ENCODE measurements around the gene SIK2. TPM values are rescaled to one million over a fixed set of nuclear protein-coding genes. Genes with fewer than 3 reads are reported as not detected.
"Not testable (repeated sequence)": the region's sequence is repeated elsewhere in the genome, so short reads cannot be mapped to it uniquely, and the experiment has no call there.

The SIK2 gene
- total RNA-seq, 1 donor from 2014 or later: 174 TPM

DNA sequence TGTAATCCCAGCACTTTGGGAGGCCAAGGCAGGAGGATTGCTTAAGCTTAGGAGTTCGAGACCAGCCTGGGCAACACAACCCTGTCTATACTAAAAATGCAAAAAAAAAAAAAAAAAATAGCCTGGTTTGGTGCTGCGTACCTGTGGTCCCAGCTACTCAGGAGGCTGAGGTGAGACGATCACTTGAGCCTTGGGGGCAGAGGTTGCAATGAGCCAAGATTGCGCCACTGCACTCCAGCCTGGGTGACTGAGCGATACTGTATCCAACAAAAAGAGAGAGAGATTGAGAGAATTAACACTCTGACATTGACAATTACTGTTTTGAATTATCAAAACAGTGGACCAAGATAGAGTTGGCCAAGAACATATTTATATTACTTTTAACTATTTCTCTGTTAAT lies 53.7 kb downstream of the SIK2 start:
- no peak for DNase-seq (ENCODE audit: low spot score)

DNA sequence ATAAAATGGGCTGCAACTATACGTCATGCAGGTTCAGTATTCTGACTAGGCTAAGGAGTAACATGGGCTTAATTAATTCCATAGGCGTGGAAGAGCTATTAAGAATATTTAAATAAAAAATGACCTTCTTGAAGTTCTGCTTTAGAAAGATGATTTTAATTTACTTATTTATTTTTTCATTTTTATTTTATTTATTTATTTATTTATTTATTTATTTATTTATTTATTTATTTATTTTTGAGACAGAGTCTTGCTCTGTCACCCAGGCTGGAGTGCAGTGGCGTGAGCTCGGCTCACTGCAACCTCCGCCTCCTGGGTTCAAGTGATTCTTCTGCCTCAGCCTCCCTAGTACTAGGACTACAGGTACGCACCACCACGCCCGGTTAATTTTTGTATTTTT lies 55.7 kb downstream of the SIK2 start:
- not testable (repeated sequence) for DNase-seq (ENCODE audit: low spot score)

DNA sequence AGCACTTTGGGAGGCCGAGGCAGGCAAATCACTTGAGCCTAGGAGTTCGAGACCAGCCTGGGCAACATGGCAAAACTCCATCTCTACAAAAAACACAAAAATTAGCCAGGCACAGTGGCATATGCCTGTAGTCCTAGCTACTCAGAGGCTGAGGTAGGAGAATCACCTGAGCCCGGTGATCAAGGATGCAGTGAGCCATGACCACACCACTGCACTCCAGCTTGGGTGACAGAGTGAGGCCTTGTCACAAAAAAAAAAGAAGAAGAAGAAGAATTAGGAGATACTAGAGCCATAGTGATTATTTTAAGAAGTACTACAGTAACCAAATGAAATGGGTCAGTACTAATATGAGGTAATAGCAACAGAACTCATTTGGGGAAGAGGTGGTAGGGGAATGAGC lies 56.2 kb downstream of the SIK2 start:
- DNase-seq (ENCODE audit: low spot score): not testable (repeated sequence)

DNA sequence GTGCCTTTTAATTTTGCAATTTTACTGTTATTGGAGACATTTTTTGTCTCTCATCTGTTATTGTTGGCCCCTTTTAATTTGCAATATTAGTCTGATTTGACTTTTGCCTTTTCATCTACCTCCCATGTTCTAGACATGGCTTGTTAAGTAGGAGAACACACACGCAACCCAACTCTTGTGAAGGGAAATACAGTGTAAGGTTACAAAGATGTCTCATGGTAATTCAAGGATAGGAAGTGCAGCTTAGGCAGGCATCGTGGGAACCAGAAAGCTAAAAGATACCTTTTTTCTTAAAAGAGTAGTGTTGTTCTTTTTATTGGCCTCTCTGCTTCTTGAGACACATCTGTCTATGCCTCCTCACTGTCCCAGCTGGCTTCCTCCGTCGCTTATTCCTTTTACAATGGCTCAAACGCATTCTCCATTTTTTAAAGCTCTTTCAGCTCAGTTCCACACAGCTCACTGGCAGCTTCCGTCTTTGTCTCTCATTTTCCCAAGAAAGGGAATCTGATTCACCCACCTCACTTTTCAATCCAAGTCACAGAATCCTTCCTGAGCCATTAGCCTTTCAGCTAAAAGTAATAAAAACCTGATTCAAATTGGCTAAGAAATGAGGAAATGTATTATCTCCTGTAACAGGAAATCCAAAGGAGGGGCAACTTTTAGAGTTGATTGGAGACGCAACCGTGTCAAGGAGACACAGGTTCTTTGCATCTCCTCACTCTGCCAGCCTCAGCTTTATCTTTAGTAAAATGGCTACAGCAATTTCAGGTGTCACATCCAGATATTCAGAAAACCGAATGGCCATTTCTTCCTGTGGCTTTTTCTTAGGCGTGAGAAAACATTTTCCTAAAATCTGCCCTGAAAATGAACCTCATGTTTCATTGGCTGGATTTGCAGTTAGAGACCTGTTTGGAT lies 57.2 kb downstream of the SIK2 start:
- DNase-seq (ENCODE audit: low spot score): no peak

DNA sequence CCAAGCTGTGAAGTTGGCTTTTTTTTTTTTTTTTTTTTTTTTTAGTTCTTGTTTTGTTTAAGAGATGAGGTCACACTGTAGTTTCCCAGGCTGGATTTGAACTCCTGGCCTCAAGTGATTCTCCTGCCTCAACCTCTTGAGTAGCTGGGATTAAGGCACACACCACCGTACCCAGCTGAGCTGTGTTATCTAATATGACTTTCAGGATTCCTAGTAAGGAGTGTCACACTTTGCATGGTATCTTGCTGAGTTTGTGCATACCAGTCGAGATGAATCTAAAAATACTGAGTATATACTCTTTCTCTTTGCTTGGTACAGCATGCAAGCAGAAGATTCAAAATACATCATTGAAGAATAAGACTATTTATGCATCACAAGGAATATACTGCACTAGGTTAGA lies 58.6 kb downstream of the SIK2 start:
- no peak for DNase-seq (ENCODE audit: low spot score)

DNA sequence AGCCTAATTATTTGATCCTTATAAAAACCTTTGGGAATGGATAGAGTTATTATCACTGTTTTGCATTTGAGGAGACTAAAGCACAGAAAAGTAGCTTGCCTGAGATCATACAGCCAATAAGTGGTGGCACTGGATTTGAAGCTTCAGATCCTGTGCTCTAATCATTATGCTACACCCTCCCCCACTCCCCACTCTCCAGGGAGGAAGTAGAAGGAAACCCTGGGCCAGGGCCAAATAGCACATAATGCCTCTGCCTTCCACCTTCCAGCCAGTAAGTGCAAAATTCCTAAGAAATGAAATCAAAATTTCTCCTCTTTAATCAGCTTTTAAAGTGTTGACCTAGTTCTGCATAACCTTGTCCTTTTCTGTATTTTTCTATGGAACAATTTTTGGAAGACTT lies 61.6 kb downstream of the SIK2 start:
- no peak for DNase-seq (ENCODE audit: low spot score)

DNA sequence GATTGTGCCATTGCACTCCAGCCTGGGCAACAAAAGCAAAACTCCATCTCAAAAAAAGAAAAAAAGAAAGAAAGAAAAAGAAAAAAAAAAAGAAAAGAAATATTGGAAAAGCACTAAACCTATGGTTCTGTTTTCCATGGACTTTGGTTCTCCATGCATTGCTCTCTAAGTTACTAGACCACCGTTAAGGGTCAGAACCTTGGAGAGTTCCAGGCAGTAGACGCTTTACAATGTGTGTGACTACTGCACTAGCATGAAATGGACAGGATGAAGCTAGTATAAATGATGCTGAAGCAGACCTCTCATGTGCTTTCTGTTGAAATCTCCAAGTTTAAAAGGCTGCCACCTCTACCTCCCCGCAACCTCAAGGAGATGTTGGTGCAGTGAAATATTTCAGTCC lies 63.5 kb downstream of the SIK2 start:
- DNase-seq (ENCODE audit: low spot score): no peak

DNA sequence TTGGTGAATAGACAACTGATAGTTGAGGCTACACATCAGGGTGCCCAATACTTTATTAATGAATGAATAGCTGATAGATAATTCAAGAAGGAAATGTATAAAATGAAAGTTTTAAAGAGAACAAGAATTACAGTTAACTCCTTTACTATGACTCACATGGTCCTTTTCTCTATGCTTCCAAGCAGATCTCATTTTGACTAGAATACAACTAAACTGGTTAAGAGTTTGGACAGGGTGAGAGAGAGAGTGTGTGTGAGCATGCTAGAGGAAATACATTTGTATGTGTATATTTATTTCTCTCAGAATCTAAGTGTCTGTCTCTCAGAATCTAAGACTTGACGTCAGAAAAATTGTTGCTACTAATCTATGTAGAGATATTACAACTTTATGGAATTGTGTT lies 66.7 kb downstream of the SIK2 start:
- no peak for DNase-seq (ENCODE audit: low spot score)

DNA sequence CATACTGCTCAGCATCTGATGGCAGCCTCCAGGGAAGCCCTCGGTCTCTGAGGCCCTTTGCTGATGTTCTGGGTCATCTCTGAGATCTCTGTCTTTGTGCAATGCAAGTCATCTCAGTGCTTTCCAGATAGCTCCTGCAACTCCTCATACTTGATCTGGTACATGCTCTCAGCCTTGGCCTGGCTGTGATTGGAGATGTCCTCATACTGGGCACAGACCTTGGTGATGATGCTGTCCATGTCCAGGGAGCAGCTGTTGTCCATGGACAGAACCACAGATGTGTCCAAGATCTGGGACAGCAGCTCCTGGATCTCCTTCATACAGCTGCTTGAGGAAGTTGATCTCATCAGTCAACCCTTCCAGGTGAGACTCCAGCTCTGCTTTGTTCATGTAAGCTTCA lies 69.1 kb downstream of the SIK2 start:
- DNase-seq (ENCODE audit: low spot score): no peak

DNA sequence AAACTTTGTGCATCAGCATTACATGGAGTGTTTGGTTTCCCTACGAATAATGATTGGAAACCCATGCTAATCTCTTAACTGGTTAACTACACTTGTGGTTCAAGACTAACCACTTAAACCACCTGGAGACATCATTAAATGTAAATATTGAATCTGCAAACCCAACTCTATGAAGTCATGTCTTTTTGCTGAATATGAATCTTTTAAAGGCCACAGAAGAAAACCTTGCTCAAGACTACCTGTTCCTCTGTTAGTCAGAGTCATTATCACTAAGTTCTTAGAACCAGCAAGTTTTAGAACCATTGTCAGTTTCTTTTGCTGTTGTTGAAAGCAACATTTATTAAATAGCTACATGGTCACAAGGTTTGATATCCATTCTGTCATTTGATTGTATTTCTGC lies 70.7 kb downstream of the SIK2 start:
- DNase-seq (ENCODE audit: low spot score): no peak

DNA sequence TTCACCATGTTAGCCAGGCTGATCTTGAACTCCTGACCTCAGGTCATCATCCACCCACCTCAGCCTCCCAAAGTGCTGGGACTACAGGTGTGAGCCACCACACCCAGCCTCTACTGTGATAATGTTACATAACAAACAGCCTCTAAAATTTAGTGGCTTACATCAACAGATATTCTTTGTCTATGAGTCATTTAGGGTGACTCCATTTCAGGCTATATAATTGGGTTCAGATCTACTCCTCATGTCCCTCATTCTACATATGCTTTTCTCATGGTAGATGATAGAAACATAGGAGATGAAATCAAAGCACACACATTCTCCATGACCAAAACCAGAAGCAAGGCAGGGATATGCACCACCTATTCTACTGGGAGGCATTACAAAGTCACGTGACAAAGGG lies 72.7 kb downstream of the SIK2 start:
- DNase-seq (ENCODE audit: low spot score): no peak

DNA sequence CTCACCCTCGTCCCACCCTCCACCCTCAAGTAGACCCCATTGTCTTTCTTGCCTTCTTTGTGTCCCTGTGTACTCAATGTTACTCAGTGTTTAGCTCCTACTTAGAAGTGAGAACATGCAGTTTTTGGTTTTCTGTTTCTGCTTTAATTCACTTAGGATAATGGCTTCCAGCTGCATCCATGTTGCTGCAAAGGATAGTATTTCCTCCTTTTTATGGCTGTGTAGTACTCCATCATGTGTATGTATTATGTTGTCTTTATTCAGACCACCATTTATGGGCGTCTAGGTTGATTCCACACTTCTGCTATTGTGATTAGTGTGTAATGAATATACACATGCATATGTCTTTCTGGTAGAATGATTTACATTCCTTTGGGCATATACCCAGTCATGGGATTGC lies 73.6 kb downstream of the SIK2 start:
- DNase-seq (ENCODE audit: low spot score): no peak

DNA sequence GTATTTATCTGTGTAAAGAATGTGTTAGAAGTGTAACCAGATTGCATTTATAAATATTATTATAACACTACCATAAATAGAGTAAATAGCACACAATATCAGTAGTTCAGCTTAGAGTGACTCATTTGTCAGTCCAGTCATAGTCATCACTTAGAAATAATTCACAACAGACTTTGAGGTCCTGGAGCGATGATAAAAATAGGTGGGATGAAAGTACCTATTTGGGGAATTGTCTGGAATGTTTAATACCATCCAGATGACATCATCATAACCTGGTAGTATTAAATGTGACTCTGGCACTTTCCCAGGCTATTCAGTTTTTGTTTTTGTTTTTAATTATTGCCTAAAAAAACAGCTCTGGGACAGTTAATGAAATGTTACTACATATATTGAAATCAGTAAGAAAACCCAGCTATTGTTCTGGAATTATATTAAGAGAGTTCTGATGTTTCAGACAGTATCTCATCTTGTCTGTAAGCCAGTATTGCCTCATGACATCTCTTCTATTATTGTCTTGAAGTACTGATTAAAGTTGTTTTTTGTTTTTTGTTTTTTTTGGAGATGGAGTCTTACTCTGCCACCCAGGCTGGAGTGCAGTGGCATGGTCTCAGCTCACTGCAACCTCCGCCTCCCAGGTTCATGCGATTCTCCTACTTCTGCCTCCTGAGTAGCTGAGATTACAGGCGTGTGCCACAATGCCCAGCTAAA lies 74.8 kb downstream of the SIK2 start:
- DNase-seq (ENCODE audit: low spot score): no peak

DNA sequence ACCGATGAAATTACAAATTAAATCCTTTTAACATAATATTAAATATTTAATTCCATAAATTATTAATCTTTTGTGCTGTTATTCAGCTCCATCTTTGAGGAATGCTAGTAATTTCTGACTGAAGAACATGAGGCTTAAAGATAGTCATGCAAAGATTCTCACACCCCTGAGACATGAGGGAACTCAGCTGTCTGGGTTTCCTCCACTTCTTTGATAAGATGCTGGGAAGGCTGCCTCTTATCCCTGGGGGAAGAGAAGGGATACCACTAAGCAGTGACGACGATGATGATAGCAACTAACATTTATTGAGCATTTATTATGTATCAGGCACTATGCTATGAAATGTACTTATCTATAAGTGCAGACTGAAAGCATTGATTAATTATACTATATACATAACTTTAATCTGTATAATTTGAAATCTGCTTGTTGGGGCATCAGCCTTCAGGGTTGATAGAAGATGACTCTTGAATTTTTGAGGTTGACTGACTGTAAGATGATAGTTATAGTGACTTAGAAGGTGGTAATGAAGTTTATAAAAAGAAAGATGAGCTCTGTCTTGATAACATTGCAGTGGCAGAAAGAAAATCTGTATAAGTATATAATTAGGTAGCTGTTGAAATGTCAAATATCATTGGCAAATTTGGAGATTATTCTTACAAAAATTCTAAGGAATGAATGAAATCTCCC lies 78.4 kb downstream of the SIK2 start:
- DNase-seq (ENCODE audit: low spot score): no peak

DNA sequence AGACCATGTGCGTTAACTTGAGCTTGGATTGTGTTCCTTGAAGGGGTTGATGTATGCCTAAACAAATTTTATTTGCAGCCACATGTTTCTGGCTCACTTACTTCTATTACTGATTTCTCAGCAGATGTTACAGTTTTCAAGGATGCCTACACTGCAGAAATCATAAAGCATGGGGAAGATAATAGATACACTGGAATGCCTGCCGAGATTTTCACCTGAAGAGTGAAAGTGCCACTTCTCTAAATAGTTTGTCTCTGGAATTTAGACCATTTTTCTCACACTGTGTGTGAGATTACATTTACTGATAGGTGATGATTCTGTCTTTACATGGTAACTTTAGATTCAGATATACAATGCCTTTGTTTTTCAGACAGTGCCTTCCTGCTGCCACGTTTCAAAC lies 81.6 kb downstream of the SIK2 start:
- DNase-seq (ENCODE audit: low spot score): no peak

DNA sequence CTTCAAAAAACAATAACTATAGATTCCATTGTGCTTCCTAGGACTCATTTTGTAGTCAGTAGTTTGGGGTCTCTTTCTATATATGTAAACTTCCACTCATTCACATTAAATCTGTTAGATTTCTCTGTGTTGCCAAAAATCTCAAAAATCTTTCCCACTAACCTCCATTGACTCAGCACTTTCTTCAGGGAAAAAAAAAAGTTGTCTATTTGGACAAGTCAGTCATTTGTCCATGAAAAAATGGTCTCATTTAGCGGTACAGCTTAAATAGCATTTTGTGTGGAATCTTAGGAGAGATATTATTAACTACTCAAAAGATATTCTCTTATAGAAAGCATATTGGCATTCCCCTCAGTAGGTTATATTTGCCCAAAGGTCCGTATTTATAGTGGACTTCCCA lies 82.0 kb downstream of the SIK2 start:
- DNase-seq (ENCODE audit: low spot score): no peak

DNA sequence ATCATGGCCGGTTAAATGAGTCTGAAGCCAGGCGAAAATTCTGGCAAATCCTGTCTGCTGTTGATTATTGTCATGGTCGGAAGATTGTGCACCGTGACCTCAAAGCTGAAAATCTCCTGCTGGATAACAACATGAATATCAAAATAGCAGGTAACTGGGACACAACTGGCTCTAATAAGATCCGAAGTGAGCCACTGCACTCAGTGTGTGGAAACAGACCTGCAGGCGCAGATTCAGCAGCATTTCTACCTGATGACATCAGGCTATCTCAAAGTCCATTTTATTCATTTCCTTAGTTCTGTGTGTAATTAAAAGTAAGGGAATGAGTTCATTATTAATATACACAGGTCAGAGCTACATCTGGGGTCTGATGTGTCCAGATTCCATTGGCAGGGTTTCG lies 85.8 kb downstream of the SIK2 start:
- DNase-seq (ENCODE audit: low spot score): no peak

DNA sequence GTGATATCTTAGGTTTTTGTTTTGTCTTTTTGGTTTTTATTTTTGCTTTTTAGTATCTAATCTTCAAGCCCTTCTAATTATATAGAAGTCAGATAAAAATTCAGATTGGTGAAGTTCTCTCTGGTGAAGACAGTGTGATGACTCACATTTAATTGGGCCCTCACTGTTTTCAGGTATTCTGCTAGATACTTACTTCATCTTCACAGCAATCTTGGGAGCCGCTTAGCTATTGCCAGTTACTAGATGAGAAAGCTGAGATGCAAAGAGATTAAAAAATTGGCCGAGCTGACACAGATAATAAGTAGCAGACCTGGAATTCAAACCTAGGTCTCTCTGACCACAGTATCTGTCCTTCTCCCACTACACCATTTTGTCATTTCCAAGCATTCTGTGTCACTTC lies 88.9 kb downstream of the SIK2 start:
- DNase-seq (ENCODE audit: low spot score): no peak

DNA sequence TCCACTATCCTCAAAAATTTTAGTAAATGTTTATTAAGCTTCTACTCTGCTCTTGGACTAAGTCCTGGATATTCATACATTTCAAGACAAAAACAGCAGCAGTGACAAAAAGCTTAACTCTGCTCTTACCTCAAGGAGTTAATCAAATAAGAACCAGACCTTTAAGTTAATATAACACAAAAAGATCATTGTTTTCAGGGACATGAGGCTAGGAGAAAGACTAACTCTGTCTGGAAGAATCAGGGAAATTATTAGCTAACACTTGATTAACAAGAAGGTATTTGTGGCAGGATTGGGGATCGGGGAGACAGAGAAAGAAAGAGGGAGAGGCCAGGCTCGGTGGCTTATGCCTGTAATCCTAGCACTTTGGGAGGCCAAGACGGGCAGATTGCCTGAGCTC lies 89.5 kb downstream of the SIK2 start:
- no peak for DNase-seq (ENCODE audit: low spot score)

DNA sequence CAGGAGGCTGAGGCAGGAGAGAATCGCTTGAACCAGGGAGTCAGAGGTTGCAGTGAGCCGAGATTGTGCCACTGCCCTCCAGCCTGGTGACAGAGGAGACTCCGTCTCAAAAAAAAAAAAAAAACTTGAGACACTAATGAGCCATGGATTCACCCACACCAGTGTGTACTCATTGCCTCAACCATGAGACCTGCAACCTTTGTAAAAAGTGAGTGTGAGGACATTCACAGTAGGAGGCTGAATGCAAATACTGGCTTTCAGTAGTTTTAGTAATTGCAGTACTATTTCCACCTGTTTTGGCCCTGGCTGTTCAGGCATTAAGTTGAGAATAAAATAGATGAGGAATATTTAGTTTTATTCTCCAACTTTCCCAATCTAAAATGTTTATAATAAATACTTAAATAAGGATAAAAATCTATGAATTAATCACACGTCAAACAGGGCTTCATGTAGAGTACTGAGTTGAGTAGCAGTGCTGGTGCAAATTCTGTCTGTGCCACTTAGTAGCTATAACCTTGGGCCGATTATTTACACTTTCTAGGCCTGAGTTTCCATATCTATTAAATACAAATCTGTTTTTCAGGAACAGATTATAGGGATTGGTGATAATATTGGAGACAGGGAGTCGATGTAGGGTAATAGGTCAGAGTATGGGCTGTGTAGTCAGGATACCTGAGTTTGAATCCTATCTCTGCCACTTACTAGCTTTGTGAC lies 91.1 kb downstream of the SIK2 start:
- no peak for DNase-seq (ENCODE audit: low spot score)

DNA sequence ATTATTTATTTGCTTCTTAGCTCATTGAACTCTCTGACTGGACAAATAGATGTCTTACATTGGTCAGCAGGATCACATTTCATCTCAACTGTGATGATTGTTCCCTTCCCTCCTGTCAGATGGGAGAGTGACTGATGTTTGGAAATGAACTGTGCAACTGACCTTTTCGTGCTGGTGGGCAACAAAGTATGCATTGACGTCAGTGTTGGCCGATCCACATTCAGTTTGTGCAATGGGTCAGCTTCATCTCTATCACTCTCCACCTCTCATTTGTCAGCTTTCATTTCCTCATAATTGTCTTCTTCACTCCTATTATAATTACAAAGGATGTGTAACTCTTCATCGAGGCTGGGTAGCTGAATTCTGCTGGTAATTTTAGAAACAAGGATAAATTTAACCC lies 92.6 kb downstream of the SIK2 start:
- no peak for DNase-seq (ENCODE audit: low spot score)

DNA sequence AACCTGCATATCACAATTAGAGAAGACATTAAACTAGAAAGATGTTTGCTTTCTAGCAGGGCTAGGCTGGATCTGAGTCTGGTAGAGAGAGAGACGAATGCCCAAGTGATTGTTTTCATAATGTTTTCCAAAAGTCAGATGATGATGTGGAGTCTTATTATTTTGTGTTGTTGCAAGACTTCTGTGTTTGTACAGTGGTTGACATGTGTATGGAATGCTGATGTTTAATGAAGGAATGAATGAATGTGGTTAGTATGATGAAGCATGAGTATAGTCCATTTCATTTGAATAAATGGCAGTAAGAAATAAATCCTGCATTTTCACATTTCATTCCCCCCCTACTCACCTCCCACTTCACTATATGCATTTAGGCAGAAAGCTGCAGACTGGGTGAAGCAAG lies 94.3 kb downstream of the SIK2 start:
- no peak for DNase-seq (ENCODE audit: low spot score)
